PC-9 (cell line): ENCODE measurements around the gene CFAP20DC.

Experiments
- CTCF ChIP-seq: fragments of 200-600 bp; sonication (generic); conservative IDR thresholded peaks from 2 replicates; pipeline ENCODE4 v1.6.1; 2017; ENCODE audit warnings: mixed run types, antibody characterized with exemption, mild to moderate bottlenecking, moderate library complexity
- EZH2 ChIP-seq: fragments of 200-600 bp; sonication (generic); IDR thresholded peaks from 2 replicates; pipeline ENCODE4 v1.8.0; 2017; ENCODE audit warnings: antibody characterized with exemption, low read depth

- TF ChIP-seq CTCF = no peak
- TF ChIP-seq EZH2 = no peak
Observed at GRCh38 chr3:58973796-58974195, 76.0 kb downstream of the CFAP20DC start.
